Fibroblast of skin of back (primary cell): ENCODE measurements around the gene ZNF791.
"Not testable (repeated sequence)": the region's sequence is repeated elsewhere in the genome, so short reads cannot be mapped to it uniquely, and the experiment has no call there.

ENCODE experiments used
- DNase-seq: peaks from one replicate; pipeline ENCODE4 v3.0.0-alpha.2; 2013

The ZNF791 gene

DNA sequence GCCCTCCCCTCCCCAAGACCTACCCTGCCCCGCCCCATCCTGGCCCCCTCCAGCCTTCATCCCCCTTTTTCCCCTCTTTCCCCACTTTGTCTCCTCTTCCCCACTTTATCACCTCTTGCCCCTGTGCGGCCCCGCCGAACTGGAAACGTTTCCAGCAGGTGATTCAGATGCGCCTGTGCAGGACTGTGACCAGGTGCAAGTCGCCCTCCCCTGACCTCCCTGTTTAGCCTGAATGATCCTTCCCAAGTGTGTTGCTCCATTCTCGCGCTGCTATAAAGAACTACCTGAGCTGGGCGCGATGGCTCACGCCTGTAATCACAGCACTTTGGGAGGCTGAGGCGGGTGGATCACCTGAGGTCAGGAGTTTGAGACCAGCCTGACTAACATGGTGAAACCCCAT, 25.9 kb downstream of the ZNF791 start:
- DNase-seq = no peak

DNA sequence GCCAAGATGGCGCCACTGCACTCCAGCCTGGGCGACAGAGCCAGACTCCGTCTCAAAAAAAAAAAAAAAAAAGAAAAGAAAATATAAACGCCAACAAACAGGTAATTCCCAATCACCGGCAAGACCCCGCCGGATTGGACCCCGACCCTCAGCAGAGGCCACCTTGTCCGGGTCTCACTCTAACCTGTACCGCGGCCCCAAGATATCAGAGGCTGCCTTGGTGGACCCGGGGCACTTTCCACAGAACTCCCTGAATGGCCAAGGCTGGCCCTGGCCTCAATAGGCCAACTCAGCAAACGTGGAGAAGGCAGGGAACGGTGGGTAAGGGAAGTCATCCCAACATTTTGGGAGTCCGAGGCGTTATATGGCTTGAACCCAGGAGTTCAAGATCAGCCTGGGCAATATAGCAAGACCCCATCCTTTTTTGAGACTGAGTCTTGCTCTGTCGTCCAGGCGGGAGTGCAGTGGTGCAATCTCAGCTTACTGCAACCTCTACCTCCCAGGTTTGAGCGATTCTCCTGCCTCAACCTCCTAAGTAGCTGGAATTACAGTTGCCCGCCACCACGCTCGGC, 28.0 kb downstream of the ZNF791 start:
- no peak for DNase-seq

GRCh38 chr19:12639901-12640613, 29.3 kb downstream of the ZNF791 start:
- peak; percentile 86 for DNase-seq

DNA sequence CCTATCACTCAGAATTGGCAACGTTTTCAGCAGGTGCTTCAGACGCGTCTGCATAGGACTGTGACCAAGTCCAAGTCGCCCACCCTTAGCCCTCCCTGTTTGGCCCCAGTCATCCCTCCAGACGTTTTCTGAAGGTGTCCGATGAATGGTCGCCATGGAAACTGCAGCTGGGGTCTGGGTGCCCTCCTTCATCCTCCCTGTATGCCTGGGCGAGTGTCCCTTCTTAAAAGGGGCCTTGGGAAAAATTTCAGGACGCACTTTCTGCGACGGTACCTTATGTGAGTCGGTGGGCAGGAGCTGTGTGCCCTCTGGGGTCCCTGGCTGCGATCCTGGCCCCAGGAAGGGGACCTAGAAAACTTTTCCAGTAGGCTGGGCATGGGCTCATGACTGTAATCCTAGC, 30.7 kb downstream of the ZNF791 start:
- DNase-seq = no peak

DNA sequence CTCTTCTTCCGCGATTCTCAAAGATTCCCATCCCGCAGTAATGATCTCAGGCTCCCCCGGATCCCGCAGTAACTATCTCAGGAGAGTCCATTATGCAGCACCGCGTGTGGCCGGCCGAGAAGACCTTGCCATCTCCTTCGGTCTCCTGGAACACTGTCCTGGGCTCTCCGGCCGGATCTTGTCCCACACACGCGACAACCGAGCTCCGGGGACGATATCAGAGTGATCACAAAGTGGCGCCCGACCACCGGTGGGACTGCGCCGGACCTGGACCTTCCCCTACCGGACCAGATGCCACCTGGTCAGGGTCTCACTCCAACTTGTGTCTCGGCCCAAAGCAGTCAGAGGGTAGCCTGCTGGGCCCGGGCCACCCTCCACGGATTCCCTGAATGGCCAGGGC, 31.8 kb downstream of the ZNF791 start:
- DNase-seq = no peak

DNA sequence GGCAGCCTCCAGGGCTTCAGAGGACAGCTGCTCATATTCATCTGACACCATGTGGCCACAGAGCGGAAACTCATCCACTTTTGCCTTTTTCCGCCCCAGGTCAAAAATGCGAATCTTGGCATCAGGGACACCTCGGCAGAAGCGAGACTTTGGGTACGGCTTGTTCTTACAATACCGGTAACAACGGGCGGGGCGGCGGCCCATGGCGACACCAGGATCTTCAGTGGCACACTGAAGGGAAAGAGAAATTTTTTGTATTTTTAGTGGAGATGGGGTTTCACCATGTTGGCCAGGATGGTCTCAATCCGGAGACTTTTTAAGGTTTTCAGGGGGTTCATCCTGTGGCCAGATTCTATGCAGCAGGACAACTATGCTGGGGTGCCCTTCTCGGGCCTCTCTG, 33.0 kb downstream of the ZNF791 start:
- not testable (repeated sequence) for DNase-seq

GRCh38 chr19:12646551-12646950, 35.8 kb downstream of the ZNF791 start:
- no peak for DNase-seq

GRCh38 chr19:12647047-12647446, 36.3 kb downstream of the ZNF791 start:
- no peak for DNase-seq

GRCh38 chr19:12647490-12648071, 36.9 kb downstream of the ZNF791 start:
- peak; percentile 26 for DNase-seq

DNA sequence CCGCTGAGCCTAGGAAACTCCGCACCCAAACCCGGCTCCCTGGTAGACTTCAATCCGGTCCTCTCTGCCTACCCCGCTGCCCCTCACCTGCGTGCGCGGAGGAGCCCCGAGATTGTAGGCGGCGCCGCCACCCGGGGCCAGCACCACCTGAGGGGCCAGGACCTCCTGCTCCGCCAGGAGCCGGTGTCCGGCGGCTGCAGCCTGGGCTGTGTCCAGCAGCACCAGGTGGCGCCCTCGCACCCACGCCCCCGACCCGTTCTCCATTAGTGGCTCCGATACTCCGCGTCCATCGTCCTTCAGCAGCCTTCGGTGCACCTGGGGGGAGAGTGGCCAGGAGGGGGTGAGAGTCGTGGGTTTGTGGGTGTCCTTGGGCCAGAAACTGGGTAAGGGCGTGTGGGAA, 37.4 kb downstream of the ZNF791 start:
- DNase-seq = no peak

- no peak for DNase-seq
These were observed 39.2 kb downstream of the ZNF791 start for GRCh38 chr19:12649941-12650340.

- no peak for DNase-seq
These were observed 41.5 kb downstream of the ZNF791 start for GRCh38 chr19:12652219-12652618.

DNA sequence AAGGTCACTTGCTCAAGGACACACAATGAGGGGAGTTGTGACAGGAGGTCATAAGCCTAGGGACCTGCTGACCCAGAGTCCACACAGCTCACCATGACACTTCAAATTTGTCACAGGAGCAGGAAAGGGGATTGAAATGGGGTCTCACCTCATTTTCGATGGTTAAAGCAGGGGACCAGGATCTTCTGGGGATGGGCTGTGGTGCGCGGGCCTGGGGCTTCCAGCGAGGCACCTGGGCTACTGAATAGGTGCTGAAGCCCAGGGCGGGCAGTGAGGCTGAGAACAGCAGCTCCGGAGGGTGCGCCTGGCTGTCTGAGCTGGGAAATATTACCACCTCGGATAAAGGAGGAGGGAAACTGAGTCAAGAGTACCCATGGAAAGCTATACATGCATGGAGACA, 44.8 kb downstream of the ZNF791 start:
- DNase-seq = no peak

DNA sequence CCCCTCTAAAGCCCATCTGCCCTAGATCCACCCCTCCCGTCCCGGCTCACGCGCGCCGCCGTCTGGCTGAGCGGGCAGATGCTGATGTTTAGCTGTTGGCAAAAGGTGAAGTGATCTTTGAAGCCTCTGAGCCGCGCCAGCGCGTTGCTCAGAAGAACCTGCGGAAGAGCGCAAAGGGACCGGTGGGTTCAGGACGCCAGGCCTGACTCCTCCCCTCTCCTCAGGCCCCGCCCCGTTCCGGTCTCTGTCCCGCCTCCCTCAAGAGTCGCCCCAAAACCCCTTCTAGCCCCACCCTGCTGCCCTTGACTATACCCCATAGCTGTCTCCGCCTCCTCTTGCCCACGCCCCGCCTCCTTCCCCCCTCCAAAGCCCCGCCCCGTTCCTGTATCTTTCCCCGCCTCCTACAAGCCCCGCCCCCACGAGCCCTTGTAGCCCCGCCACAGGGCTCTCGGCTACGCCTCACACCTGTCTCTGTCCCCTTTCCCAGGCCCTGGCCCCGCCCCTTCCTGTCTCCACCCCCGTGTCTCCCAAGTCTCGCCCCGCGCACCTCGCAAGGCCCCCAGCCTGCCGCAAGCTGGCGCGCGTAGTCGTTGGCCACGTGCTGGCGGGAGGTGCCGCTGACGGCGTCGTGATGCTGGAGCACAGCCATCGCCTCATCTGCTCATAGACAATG, 46.3 kb downstream of the ZNF791 start:
- DNase-seq = no peak

DNA sequence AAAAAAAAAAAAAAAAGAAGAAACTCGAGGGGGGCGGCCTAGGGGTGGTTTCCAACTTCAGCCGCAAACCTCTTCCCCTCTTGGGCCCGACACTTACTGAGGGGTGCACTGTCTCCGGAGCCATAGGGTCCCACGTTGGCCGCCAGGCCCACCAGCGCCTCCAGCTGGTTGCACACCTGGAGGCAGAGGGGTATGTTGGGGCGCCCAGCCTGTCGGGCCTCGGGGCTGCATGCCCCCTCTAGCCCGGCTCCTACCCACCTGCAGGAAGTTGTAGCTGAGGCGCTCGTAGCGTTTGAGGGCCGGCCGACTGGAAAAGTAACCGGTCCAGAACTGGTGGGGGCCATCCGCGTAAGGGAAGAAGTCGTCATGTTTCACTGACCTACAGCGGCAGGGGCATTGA, 47.2 kb downstream of the ZNF791 start:
- no peak for DNase-seq

DNA sequence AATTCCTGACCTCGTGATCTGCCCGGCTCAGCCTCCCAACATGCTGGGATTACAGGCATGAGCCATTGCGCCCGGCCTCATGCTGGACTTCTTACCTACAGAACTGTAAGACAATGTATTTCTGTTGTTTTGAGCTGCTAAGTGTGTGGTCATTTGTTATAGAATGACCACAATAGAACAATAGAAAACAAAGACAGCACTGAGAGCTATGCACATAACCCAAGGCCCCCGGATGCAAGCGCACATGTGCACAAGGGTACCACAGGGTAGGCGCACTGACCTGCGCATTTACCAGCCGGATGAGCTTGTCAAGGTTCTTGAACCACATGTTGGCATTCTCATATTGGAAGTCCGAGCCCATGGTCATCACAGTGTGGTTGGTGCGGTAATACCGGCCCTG, 50.3 kb downstream of the ZNF791 start:
- no peak for DNase-seq

DNA sequence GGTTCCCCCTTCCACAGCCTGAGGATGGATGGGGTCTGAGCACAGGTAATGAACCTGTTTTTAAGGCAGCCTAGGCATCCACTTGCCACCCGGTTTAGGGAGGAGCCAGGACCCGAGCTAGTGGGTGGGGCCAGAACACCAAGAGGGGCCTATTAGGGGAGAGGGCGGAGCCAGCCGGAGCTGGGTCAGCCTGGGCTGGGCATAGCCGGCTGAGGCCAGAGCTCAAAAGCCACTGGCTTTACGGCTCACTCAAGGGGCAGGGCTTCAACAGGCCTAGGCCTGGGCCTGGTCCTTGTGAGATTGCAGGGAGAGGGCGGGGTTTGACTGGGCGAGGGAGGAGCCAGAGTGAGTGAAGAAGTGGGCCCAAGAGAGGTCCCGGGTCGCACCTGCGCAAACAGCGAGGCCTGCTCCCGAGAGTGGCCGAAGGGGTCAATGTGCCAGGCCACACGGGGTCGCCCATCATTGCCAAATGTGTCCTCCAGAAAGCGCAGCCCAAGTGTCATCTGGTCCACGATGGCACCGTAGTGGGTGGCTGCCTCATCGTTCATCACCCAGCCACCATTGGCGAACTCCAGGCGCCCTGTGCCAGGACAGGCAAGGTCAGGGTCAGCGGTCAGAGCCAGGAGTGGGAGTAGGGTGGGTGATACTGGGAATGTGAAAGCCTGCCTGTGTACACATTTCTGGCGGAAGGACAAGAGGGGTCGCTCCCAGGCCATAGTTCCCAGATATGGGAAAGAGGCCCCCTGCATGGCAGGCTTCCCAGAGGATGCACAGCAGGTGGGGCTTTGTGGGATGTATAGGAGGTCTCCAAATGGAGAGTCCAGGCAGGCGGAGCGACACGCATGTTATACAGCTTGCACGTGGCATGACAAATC, 53.9 kb downstream of the ZNF791 start:
- peak; percentile 10 for DNase-seq

- DNase-seq = no peak
These were observed 54.5 kb downstream of the ZNF791 start for GRCh38 chr19:12665281-12665573.

- peak; percentile 9 for DNase-seq
These were observed 55.0 kb downstream of the ZNF791 start for GRCh38 chr19:12665671-12666264.

DNA sequence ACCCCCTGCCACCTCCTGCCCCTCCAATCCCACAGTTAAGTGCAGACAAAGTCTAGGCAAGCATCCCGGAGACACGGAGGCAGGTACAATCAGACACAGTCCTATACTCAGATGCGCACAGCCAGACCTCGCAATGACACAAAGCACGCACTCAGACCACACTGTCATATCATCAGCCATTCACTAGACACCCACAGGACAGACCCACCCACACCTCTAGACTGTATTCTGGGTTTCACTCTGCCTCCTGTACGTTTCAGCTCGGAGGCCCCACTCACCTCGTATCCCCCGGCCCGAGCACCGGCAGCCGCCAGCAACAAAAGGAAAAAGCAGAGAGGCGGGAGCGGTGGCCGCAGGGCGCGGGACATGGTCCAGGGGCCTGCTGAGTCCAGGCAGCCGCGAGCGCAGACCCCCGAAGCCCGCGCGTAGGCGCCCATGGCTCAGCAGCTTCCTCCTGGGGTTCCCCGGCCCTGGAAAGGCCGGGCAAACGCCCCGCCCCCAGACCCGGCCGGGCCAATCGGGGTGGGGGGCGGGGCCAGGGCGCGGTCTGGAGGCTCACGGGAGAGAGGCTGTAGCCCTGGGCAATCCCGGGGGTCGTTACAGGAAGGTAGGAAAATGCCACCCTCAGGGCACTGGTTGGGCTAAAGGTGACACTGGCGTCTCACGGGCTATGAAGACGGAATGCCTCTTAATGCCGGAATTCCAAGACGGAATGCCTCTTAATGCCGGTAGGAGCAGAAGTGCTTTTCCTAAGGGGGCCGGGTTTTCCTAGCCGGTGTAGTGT, 55.7 kb downstream of the ZNF791 start, which contains the start of the genes MAN2B1 and WDR83:
MAN2B1 (minus strand) TSS at position 478 of the 784 bp plus-strand sequence; CDS start at position 437, 41 bp downstream.
WDR83 (plus strand) TSS at position 543 of the 784 bp plus-strand sequence. CDS start 2,984 bp downstream, outside the sequence.
- peak; percentile 69 for DNase-seq

DNA sequence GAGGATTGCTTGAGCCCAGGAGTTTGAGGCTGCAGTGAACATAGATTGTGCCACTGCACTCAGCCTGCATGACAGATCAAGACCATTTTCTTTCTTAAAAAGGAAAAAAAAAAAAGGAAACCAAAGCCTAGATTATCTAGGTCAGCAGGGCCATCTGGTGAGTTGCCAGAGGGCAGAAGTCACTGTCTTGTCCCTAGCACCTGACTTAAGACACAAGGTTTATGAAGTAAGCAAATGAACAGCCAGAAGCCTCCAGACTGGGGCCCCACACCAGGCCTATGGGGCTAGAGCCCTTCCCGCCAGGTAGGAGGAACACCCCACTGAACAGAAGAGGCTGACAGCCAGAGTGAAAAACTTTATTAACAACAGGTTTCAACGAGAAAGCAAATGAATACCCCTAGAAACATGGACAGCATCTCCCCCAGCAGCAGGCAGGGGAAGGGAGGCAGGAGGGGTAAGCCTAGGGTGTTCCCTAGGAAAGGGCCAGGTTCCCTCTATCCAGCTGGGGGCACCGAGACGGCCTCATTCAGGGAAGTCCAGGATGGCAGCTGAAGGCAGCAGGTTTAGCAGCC, 57.1 kb downstream of the ZNF791 start:
- no peak for DNase-seq
